ENCODE measurements around the gene EHD1. TPM values are rescaled to one million over a fixed set of nuclear protein-coding genes. Genes with fewer than 3 reads are reported as not detected.

Gene EHD1
- total and polyA plus RNA-seq, 2 of the 4 experiments (the other 2 are of a cell fraction), result 107 to 209 TPM

GRCh38 chr11:64911142-64911541 is 32.7 kb upstream of the EHD1 start:
- no peak overlapping the region for H3K9ac ChIP-seq (ENCODE audit: low read depth, low read length)
- H3K36me3 ChIP-seq (ENCODE audit: control insufficient read depth, insufficient read depth, low read length), result peaks cover 61% of the 10 kb centered on the region
- no peak overlapping the region for H2BK20ac ChIP-seq (ENCODE audit: low read depth, low read length)
- H2BK5ac ChIP-seq (ENCODE audit: low read depth, low read length, poor library complexity, severe bottlenecking), result no peak overlapping the region
- no peaks in the 10 kb centered on the region; the same call in 1 of the 2 replicates for H4K20me1 ChIP-seq (ENCODE audit: insufficient read depth, low read length)
- peaks cover 0 to 17% of the 10 kb centered on the region in 2 experiments; a peak in 2 of 4 replicates for H3K79me1 ChIP-seq (ENCODE audit: low read depth in 1 of 2, low read length in 2 of 2)
- no peak overlapping the region for H2BK15ac ChIP-seq (ENCODE audit: low read depth, low read length)
- H3K4me2 ChIP-seq (ENCODE audit: low read depth, low read length), result no peak overlapping the region
- no peaks in the 10 kb centered on the region for H3K27me3 ChIP-seq (ENCODE audit: control insufficient read depth, insufficient read depth, low read length)
- no peak overlapping the region for H3K23ac ChIP-seq (ENCODE audit: low read depth, low read length)
- CTCF ChIA-PET, result no interaction called here
- no peak overlapping the region for H3K27ac ChIP-seq (ENCODE audit: insufficient read depth, low read length)
- ATAC-seq (ENCODE audit: low read depth) (no peak), DNase-seq (no peak)
- TF ChIP-seq CEBPB (IDR thresholded peaks at IDR 0.05; ENCODE audit: low read depth, low read length), result no peak
- no peak for TF ChIP-seq POLR2A (IDR thresholded peaks at IDR 0.05; ENCODE audit: low read depth, low read length)
- no peak for TF ChIP-seq MAZ (IDR thresholded peaks at IDR 0.05; ENCODE audit: borderline replicate concordance, low read depth, low read length)
- no peak for TF ChIP-seq SMC3 (IDR thresholded peaks at IDR 0.05; ENCODE audit: low read depth, low read length)
- TF ChIP-seq BHLHE40 (IDR thresholded peaks at IDR 0.05; ENCODE audit: low read depth, low read length), result no peak
- no peak for TF ChIP-seq MAFK (IDR thresholded peaks at IDR 0.05; ENCODE audit: low read depth, low read length)
- TF ChIP-seq RCOR1 (IDR thresholded peaks at IDR 0.05; ENCODE audit: insufficient replicate concordance, low read length), result no peak
- no peak for TF ChIP-seq RAD21 (IDR thresholded peaks at IDR 0.05; ENCODE audit: low read length)
- no peak for TF ChIP-seq CHD1 (IDR thresholded peaks at IDR 0.05; ENCODE audit: low read depth, low read length)
- TF ChIP-seq USF2 (IDR thresholded peaks at IDR 0.05; ENCODE audit: low read depth, low read length), result no peak
- TF ChIP-seq NFE2L2 (IDR thresholded peaks at IDR 0.05; ENCODE audit: low read depth, low read length), result no peak
- no peak for TF ChIP-seq FOS (IDR thresholded peaks at IDR 0.05; ENCODE audit: low read depth, low read length)
- no peak for TF ChIP-seq RFX5 (IDR thresholded peaks at IDR 0.05; ENCODE audit: low read depth, low read length)
- H2AFZ ChIP-seq (replicated peaks; ENCODE audit: low read length, poor library complexity), result no peak overlapping the region
- H4K8ac ChIP-seq (ENCODE audit: low read depth in 2 of 2, low read length in 2 of 2), result no peak overlapping the region
- dilution Hi-C loops (cut with HindIII; ENCODE audit: low sequenced_read_pairs, unreplicated experiment) (no loop called here), in situ Hi-C loops (cut with MboI; ENCODE audit: low sequenced_read_pairs) (no loop called here), intact Hi-C loops (cut with micrococcal nuclease) (no loop called here)
- H3K4me3 ChIP-seq (ENCODE audit: insufficient read depth, low read depth, low read length), result no peak overlapping the region
- H2AK9ac ChIP-seq (replicated peaks; ENCODE audit: low read depth, low read length, poor library complexity), result no peak overlapping the region
- POLR2A ChIA-PET (ENCODE audit: unreplicated experiment), result no interaction called here
- H2AK5ac ChIP-seq (ENCODE audit: low read depth, low read length), result no peak overlapping the region
- no peak overlapping the region for H3K14ac ChIP-seq (replicated peaks; ENCODE audit: low read depth, low read length)
- 97% methylated on average over 5 of the region's 7 CpGs; no CpG with 5 or more reads in 1 of the 2 experiments for WGBS, 2 experiments (ENCODE audit: extremely low coverage in 2 of 2, insufficient read length in 1 of 2)
- H3K9me1 ChIP-seq (ENCODE audit: insufficient read depth, low read length), result no peaks in the 10 kb centered on the region
- BruUV-seq (replicated peaks), result no TSS peak
- no peaks in the 10 kb centered on the region for H3K9me3 ChIP-seq (ENCODE audit: control insufficient read depth, insufficient read depth, low read length)
- no peak overlapping the region for H3K56ac ChIP-seq (ENCODE audit: extremely low read depth, insufficient read depth, low read length)
- peaks cover 4% of the 10 kb centered on the region for H3K4me1 ChIP-seq (ENCODE audit: control insufficient read depth, insufficient read depth, low read length)
- no peak overlapping the region for H4K5ac ChIP-seq (ENCODE audit: low read depth, low read length)
- H3K4ac ChIP-seq (ENCODE audit: low read depth, low read length), result no peak overlapping the region
- no peak overlapping the region for H4K91ac ChIP-seq (ENCODE audit: insufficient read depth, low read depth, low read length)
- no peak overlapping the region for H2BK120ac ChIP-seq (ENCODE audit: low read depth, low read length)
- H3K18ac ChIP-seq (ENCODE audit: low read depth, low read length), result no peak overlapping the region

Measured in IMR-90 (cell line).